K562 (cell line): ENCODE data around the gene CLIC5. TPM values are rescaled to one million over a fixed set of nuclear protein-coding genes. Genes with fewer than 3 reads are reported as not detected.

Source experiments
- ATAC-seq: fragments of 200-7000 bp; cut with Tn5 transposase; 3 replicates; pipeline ENCODE4 v1.9.1; 2020; ENCODE audit warnings: moderate library complexity
- BruUV-seq: library from RNA; stranded (reverse); fragments of 400-500 nt; replicated peaks from 2 replicates; lab custom pipeline; 2021; lab: Mats Ljungman, UMichigan
- CTCF ChIA-PET: fragments of 300-600 bp; formaldehyde crosslinking; extraction: SDS; loops from one replicate; lab custom pipeline; 2021; ENCODE audit warnings: low intra/inter-chr PET ratio; lab: Yijun Ruan, JAX
- POLR2A ChIA-PET: fragments of 300-600, 350-650 bp; sonication (Branson Sonifier 250); formaldehyde crosslinking; extraction: SDS; loops from one replicate; lab custom pipeline; 2021; ENCODE audit warnings: antibody characterized with exemption, inconsistent platforms; lab: Yijun Ruan, JAX
- DNase-seq, 4 experiments: peaks; one replicate each; pipeline versions ENCODE4 v3.0.0 to v3.0.0-alpha.2; 2011 to 2018; ENCODE audit warnings: low spot score in 3 of 4, mixed read lengths in 3 of 4; ENCODE audit errors: extremely low read depth in 1 of 4
- FAIRE-seq: peaks from 2 replicates; lab custom pipeline; 2011; peaks lifted over from hg19 to GRCh38; lab: Jason Lieb, UNC
- H2AFZ ChIP-seq: 2 replicates; pipeline ENCODE4 v1.6.0; 2011; ENCODE audit warnings: low read depth, low read length, control low read depth, inconsistent platforms
- H3K27ac ChIP-seq: fragments of 200-600 bp; 3 replicates; pipeline ENCODE4 v1.8.0; 2011; ENCODE audit warnings: low read depth, mild to moderate bottlenecking, control low read depth, inconsistent platforms, low read length, moderate library complexity, mixed read lengths; ENCODE audit errors: extremely low read depth
- H3K27me3 ChIP-seq, 2 experiments: fragments of 300-600 bp in 1 of 2; 2 replicates in 1 of 2; 3 replicates in 1 of 2; pipeline versions ENCODE4 v1.6.0 to v1.8.0; 2011; ENCODE audit warnings: inconsistent platforms in 2 of 2, low read length in 2 of 2, mild to moderate bottlenecking in 1 of 2, mixed read lengths in 1 of 2, moderate library complexity in 1 of 2; ENCODE audit not compliant: control insufficient read depth in 2 of 2, insufficient read depth in 2 of 2
- H3K36me3 ChIP-seq: fragments of 300-600 bp; 3 replicates; pipeline ENCODE4 v1.8.0; 2011; ENCODE audit warnings: mild to moderate bottlenecking, low read length, inconsistent platforms; ENCODE audit not compliant: control insufficient read depth, insufficient read depth
- H3K4me1 ChIP-seq, 2 experiments: fragments of 200-600 bp in 1 of 2; replicated peaks in 1 of 2; 2 replicates in 1 of 2; 3 replicates in 1 of 2; pipeline versions ENCODE4 v1.5.1 to v1.8.0; 2011; ENCODE audit warnings: inconsistent platforms in 2 of 2, low read length in 2 of 2, mild to moderate bottlenecking in 1 of 2, mixed read lengths in 1 of 2, moderate library complexity in 1 of 2; ENCODE audit not compliant: control insufficient read depth in 2 of 2, insufficient read depth in 2 of 2
- H3K4me2 ChIP-seq: 2 replicates; pipeline ENCODE4 v1.6.1; 2011; ENCODE audit warnings: low read length, control low read depth, inconsistent platforms, mixed read lengths; ENCODE audit not compliant: insufficient read depth
- H3K4me3 ChIP-seq: fragments of 200-600 bp; sonication (generic), shearing (Covaris generic); 2 replicates; pipeline ENCODE4 v1.5.1; 2016; ENCODE audit warnings: control low read depth, inconsistent platforms
- H3K79me2 ChIP-seq: fragments of 200-600 bp; 3 replicates; pipeline ENCODE4 v1.8.0; 2011; ENCODE audit warnings: low read length, inconsistent platforms; ENCODE audit not compliant: control insufficient read depth, insufficient read depth
- H3K9ac ChIP-seq, 2 experiments: 2 replicates each; pipeline versions ENCODE4 v1.6.0 to v1.6.1; 2011; ENCODE audit warnings: low read depth in 2 of 2, low read length in 2 of 2, control low read depth in 1 of 2, inconsistent platforms in 1 of 2, mild to moderate bottlenecking in 1 of 2, mixed read lengths in 1 of 2; ENCODE audit not compliant: insufficient read depth in 1 of 2
- H3K9me1 ChIP-seq: one replicate; pipeline ENCODE4 v1.6.0; 2011; ENCODE audit warnings: inconsistent platforms, mild to moderate bottlenecking, low read length, moderate library complexity; ENCODE audit not compliant: control insufficient read depth, insufficient read depth
- H3K9me3 ChIP-seq: replicated peaks from 2 replicates; pipeline ENCODE4 v1.5.1; 2011; ENCODE audit warnings: low read depth, low read length, inconsistent platforms; ENCODE audit not compliant: control insufficient read depth, insufficient read depth
- H4K20me1 ChIP-seq: replicated peaks from 2 replicates; pipeline ENCODE4 v1.6.1; 2011; ENCODE audit warnings: low read length, inconsistent platforms, mixed read lengths; ENCODE audit not compliant: control insufficient read depth, insufficient read depth
- BACH1 ChIP-seq: fragments of 200-800 bp; sonication (Bioruptor generic); IDR thresholded peaks from 2 replicates; pipeline ENCODE4 v1.6.1; 2016; ENCODE audit warnings: missing genetic modification characterization, missing compliant biosample characterization
- ID3 ChIP-seq, 2 experiments: fragments of 250-450 bp in 1 of 2; fragments of 450-650 bp in 1 of 2; sonication (Bioruptor Pico) in 1 of 2; IDR thresholded peaks; 2 replicates each; pipeline versions ENCODE4 v1.6.1 to v1.8.0; 2016 to 2021; ENCODE audit warnings: mild to moderate bottlenecking in 2 of 2, moderate library complexity in 2 of 2, missing compliant biosample characterization in 1 of 2, missing genetic modification characterization in 1 of 2
- KHSRP ChIP-seq: fragments of 450-650 bp; IDR thresholded peaks from 2 replicates; pipeline ENCODE4 v1.6.1; 2017
- MBD2 ChIP-seq: sonication (generic); IDR thresholded peaks from 2 replicates; pipeline ENCODE4 v1.6.1; 2016; ENCODE audit warnings: low read depth, borderline replicate concordance
- NR2C1 ChIP-seq, 2 experiments: fragments of 450-650 bp; IDR thresholded peaks; 2 replicates each; pipeline ENCODE4 v1.6.1; 2017; ENCODE audit warnings: mild to moderate bottlenecking in 2 of 2, antibody characterized with exemption in 1 of 2, inconsistent platforms in 1 of 2, missing compliant biosample characterization in 1 of 2, missing genetic modification characterization in 1 of 2
- STAG1 ChIP-seq: sonication (generic); formaldehyde crosslinking; IDR thresholded peaks from 2 replicates; pipeline ENCODE4 v1.5.0; 2020; ENCODE audit warnings: missing genetic modification reagents, borderline replicate concordance
- TARDBP ChIP-seq: fragments of 450-650 bp; IDR thresholded peaks from 2 replicates; pipeline ENCODE4 v1.6.1; 2016
- TCF7 ChIP-seq: sonication (generic); IDR thresholded peaks from 2 replicates; pipeline ENCODE4 v1.6.1; 2016; ENCODE audit warnings: antibody characterized with exemption, borderline replicate concordance
- ZBTB8A ChIP-seq: fragments of 450-650 bp; IDR thresholded peaks from 2 replicates; pipeline ENCODE4 v1.6.1; 2018; ENCODE audit warnings: mild to moderate bottlenecking, moderate library complexity; ENCODE audit not compliant: partially characterized antibody
- ZC3H4 ChIP-seq: sonication (generic); formaldehyde crosslinking; IDR thresholded peaks from 2 replicates; pipeline ENCODE4 v1.9.0; 2021; ENCODE audit warnings: missing genetic modification reagents, borderline replicate concordance
- ZKSCAN1 ChIP-seq: fragments of 150-350 bp; IDR thresholded peaks from 2 replicates; pipeline ENCODE4 v1.6.1; 2016; ENCODE audit warnings: low read depth, low read length
- WGBS: fragments of 100-300 bp; shearing (Covaris generic); methylation state at CpG from one replicate; pipeline ENCODE4 v1.1.6; 2016; ENCODE audit warnings: low coverage, mixed read lengths; ENCODE audit not compliant: insufficient coverage; ENCODE audit errors: missing lambda C conversion rate; 5-methylcytosine and 5-hydroxymethylcytosine counted together
- in situ Hi-C: fragments of 300-500 bp; cut with MboI; formaldehyde crosslinking; loops from 4 replicates; pipeline ENCODE4 v1.15.0; 2018; ENCODE audit warnings: inconsistent platforms, mixed read lengths
- intact Hi-C: fragments of 100-400 bp; cut with micrococcal nuclease; formaldehyde crosslinking; loops from 2 replicates; pipeline ENCODE4 v1.14.2; 2022
- polyA plus RNA-seq, 8 experiments: library from polyadenylated mRNA; depleted of rRNA in 4 of 8; stranded (reverse) in 5 of 8; unstranded in 3 of 8; fragments of >200 nt; fragmentation: Nextera tagmentation in 2 of 8; fragmentation: Illumina TruSeq in 1 of 8; extraction: Ambion mirVana in 2 of 8; extraction: Trizol in 1 of 8; gene quantifications; 2 replicates each; pipeline versions ENCODE4 v1.2.1 to v1.2.3, GENCODE V29; 2011 to 2014; ENCODE audit warnings: inconsistent platforms in 1 of 8, missing spikeins in 1 of 8
- total RNA-seq, 7 experiments: library from RNA; depleted of rRNA in 6 of 7; stranded (reverse); fragments of >200 nt in 6 of 7; fragmentation: Illumina TruSeq in 2 of 7; extraction: Trizol in 2 of 7; gene quantifications; 2 replicates each; pipeline versions ENCODE4 v1.2.1 to v1.2.3, GENCODE V29; 2011 to 2021; ENCODE audit warnings: low replicate concordance in 1 of 7
- TF ChIP-seq, protein P1 (sequence below): fragments of 200-800 bp; sonication (Bioruptor generic); IDR thresholded peaks from 2 replicates; pipeline ENCODE4 v1.6.1; 2016; ENCODE audit warnings: missing genetic modification characterization, missing compliant biosample characterization

CLIC5 gene
- total and polyA plus RNA-seq, 9 of the 15 experiments (the other 6 are each of a cell fraction or from before 2014, with no cell fraction given): 0.31 TPM; not detected in 8

DNA sequence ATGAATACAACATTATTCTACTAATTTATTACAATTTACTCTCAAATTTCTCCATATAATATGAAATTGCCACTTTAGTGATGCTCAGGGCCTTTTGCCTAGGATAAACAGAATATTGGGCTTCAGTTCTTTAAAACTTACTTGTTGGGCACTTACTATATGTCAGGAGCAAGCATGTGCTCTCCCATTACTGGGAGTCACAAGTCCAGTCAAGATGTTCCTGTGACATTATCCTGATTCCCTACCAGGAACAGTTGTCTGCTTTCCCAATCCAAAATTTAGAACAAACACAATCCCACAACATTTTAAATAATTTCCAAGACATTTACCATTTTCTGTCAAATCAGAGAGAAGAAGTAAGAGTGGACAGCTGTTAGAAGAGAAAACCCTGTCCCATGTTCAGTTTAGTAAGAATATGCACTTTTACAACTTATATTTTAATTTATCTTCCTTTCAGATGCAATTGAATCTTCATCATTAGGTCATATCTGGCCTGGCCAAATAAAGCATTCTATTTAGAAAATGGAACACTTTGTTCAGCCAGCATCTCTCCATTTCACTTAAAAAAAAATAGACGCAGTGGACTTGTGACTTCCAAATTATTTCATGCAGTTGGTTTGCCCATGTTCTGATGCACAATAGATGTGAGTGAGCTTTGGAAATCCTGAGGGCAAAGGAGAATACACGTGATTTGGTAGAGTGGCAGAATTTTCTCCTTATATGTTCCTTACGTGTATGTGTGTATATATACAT lies 159.8 kb downstream of the CLIC5 start (continued):
- TF ChIP-seq ID3 (CRISPR knock-in tag; IDR thresholded peaks at IDR 0.05) (no peak), ID3 (tag; IDR thresholded peaks at IDR 0.05) (no peak), ZBTB8A (no peak)

DNA sequence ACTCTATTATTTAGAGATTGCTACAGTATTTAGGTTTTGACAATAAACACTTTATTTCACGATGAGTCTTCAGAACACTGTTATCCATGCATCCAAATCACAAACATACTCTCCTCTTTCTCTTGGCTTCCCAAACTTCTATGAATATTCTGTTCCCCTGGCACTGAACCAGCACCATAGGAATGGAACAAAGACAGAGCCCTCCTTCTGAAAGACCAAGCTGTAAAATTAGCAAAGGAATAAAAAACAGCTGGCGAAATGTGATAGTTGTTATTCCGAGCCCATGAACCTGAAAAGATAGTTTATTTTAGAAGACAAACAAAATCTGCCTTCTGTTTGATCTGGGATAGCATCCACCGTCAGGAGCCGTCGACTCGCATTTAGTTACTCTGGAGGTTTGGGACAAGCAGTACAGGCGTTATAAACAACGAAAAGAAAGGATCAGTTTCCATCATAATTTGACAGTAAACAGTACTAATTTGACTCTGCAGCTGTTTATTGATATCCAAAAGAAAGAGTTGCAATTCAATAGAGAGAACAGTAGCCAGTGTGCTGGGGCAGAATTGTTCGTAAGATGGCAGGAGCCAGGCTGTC lies 161.4 kb downstream of the CLIC5 start:
- no peaks in the 10 kb centered on the region for H3K36me3 ChIP-seq
- ChIA-PET POLR2A (interaction anchor here (1.7 kb wide), 1 partner anchor 10 kb away, joined by 4 read pairs; no protein-coding TSS in a partner anchor), CTCF (no interaction called here)
- no peaks in the 10 kb centered on the region for H4K20me1 ChIP-seq
- ATAC-seq: no peak
- WGBS: 2% methylated on average over 10 of the region's 10 CpGs
- no peak overlapping the region for H2AFZ ChIP-seq
- in situ Hi-C loops (no loop called here), intact Hi-C loops (no loop called here)
- H3K79me2 ChIP-seq: no peaks in the 10 kb centered on the region
- H3K27ac ChIP-seq: no peak overlapping the region
- TF ChIP-seq ZC3H4: no peak
- TF ChIP-seq STAG1 (CRISPR knock-in tag): no peak
- TF ChIP-seq TARDBP: no peak
- TF ChIP-seq KHSRP: no peak
- TF ChIP-seq TCF7: no peak
- TF ChIP-seq MBD2: no peak
- TF ChIP-seq, protein P1, sequence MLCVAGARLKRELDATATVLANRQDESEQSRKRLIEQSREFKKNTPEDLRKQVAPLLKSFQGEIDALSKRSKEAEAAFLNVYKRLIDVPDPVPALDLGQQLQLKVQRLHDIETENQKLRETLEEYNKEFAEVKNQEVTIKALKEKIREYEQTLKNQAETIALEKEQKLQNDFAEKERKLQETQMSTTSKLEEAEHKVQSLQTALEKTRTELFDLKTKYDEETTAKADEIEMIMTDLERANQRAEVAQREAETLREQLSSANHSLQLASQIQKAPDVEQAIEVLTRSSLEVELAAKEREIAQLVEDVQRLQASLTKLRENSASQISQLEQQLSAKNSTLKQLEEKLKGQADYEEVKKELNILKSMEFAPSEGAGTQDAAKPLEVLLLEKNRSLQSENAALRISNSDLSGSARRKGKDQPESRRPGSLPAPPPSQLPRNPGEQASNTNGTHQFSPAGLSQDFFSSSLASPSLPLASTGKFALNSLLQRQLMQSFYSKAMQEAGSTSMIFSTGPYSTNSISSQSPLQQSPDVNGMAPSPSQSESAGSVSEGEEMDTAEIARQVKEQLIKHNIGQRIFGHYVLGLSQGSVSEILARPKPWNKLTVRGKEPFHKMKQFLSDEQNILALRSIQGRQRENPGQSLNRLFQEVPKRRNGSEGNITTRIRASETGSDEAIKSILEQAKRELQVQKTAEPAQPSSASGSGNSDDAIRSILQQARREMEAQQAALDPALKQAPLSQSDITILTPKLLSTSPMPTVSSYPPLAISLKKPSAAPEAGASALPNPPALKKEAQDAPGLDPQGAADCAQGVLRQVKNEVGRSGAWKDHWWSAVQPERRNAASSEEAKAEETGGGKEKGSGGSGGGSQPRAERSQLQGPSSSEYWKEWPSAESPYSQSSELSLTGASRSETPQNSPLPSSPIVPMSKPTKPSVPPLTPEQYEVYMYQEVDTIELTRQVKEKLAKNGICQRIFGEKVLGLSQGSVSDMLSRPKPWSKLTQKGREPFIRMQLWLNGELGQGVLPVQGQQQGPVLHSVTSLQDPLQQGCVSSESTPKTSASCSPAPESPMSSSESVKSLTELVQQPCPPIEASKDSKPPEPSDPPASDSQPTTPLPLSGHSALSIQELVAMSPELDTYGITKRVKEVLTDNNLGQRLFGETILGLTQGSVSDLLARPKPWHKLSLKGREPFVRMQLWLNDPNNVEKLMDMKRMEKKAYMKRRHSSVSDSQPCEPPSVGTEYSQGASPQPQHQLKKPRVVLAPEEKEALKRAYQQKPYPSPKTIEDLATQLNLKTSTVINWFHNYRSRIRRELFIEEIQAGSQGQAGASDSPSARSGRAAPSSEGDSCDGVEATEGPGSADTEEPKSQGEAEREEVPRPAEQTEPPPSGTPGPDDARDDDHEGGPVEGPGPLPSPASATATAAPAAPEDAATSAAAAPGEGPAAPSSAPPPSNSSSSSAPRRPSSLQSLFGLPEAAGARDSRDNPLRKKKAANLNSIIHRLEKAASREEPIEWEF (CRISPR knock-in tag): no peak
- no peak for TF ChIP-seq BACH1 (tag)
- TF ChIP-seq ZKSCAN1: no peak
- no peak for TF ChIP-seq NR2C1 (IDR thresholded peaks at IDR 0.05)
- no peak for TF ChIP-seq NR2C1 (tag; IDR thresholded peaks at IDR 0.05)
- no peak overlapping the region for H3K9ac ChIP-seq
- H3K4me1 ChIP-seq: no peaks in the 10 kb centered on the region
- H3K9me3 ChIP-seq: no peaks in the 10 kb centered on the region
- BruUV-seq: no TSS peak
- H3K9me1 ChIP-seq: no peaks in the 10 kb centered on the region
- no peak overlapping the region for H3K4me2 ChIP-seq
- DNase-seq: no peak
- no peaks in the 10 kb centered on the region for H3K27me3 ChIP-seq
- FAIRE-seq: no peak
- no peak overlapping the region for H3K4me3 ChIP-seq
